ENCODE measurements around the gene KCNIP4.

KCNIP4 gene

DNA sequence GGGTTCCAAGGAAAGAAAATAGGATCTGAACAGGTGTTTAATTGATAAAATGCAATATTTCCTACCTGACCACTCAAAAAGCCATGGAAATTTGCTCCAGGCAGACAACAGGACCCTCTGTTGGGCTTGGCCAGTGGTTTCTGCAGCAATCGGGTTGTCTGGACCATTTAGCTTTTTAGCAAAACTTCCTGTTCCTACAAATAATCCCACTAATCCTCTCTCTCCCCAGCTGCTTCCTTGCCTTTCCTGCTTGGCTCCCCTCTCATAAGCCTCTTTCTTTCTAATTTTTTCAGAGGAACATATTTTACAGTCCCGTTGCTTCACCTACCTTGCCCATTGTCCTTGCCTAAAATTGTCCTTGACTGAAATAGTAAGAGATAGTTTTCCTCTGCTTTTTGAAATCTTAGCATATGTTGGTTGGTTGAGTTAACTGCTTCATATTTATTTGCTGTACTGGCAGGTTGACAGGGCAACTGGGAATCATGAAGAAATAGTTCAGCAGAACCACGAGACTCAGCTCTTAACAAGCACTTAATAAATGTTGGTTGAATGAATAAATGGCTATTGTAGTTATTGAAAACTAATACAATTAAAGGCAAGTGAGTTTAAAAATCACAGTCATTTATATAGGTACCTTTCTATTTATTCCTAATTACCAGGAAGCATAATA, 259.8 kb downstream of the KCNIP4 start:
- DNase-seq (ENCODE audit: low read depth in 2 of 2), result no peak

DNA sequence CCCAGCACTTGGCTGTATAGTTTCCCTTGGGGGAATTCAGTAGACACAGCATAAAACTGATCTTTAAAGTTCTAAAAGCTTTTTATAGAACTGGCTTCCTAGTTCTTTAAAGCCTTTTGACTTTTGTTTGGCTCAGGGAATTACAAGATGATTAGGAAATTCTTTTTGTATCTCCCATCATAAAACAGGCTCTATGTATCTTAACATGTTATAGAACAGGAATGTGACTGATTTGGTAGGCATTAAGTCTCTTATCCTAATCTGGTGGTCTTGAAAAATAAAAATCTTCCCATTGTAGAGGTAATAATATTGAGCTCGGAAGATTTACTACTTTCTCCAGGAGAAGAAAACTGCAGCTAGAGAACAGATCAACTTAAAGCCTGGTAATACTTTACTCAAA, 262.7 kb downstream of the KCNIP4 start:
- no peak for DNase-seq (ENCODE audit: low read depth in 2 of 2)

DNA sequence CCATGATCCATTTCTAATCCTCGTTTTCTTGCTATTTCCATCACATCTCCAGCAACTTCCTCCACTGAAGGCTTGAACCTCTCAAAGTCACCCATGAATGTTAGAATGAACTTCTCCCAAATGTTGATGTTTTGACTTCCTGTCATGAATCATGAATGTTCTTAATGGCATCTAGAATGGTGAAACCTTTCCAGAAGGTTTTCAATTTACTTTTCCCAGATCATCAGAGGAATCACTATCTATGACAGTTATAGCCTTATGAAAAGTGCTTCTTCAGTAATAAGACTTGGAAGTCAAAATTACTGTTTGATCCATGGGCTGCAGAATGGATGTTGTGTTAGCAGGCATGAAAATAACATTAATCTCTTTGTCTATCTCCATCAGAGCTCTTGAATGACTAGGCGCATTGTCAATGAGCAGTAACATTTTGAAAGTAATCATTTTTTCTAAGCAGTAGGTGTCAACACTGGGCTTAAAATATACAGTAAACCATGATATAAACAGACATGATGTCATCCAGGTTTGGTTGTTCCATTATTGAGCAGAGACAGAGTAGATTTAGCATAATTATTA, 268.2 kb downstream of the KCNIP4 start:
- DNase-seq (ENCODE audit: low read depth in 2 of 2), result no peak

DNA sequence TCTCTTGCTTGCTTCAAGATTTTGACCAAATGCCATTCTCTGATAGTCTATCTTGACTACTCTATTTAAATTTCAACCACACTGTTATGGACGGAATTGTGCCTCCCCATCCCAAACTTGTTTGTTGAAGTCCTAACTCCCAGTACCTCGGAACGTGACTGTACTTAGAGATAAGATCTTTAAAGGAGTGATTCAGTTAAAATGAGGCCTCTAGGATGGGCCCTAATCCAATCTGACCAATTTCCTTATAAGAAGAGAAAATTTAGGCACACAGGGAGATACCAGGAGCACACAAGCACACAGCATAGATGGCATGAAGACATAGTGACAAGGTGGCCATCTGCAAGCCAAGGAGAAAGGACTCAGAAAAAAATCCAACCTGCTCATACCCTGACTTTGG, 269.9 kb downstream of the KCNIP4 start:
- DNase-seq (ENCODE audit: low read depth in 2 of 2), result no peak

DNA sequence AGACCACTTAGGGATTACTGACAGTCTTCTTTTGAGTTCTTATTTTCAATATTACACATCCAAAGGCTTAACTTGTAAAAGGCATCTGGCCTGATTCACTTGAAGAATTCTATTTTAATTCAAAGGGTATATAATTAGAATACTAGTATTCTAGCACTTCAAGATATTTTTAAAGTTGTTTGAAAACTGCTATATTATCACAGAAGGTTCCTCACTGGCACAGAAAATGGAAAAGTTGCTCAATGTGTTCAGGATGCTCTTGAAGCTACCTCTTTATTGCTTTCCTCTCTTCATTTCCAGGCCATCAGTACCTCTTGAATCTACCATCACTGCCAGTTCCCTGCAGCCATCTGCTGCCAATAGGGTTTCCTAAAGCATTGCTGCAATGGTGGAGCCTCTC, 271.4 kb downstream of the KCNIP4 start:
- DNase-seq (ENCODE audit: low read depth in 2 of 2), result no peak

DNA sequence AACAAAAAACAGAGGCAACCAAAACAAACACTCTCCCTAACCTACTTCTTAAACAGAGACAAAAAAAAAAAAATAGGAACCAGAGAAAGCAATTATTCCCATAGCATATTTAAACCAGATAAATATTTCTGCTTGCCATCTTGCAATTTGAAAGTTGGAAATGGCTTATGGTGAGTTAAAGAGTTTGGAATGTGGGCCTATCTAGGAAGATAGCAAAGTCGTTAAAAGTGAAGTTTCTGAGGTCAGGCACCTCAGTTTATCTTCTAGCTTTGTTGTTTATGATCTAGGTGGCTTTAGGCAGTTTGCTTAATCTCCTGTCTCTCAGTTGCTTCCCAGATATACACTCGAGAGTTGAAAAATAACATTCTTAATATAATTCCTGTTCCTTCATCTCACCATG, 284.2 kb downstream of the KCNIP4 start:
- DNase-seq (ENCODE audit: low read depth in 2 of 2), result no peak

DNA sequence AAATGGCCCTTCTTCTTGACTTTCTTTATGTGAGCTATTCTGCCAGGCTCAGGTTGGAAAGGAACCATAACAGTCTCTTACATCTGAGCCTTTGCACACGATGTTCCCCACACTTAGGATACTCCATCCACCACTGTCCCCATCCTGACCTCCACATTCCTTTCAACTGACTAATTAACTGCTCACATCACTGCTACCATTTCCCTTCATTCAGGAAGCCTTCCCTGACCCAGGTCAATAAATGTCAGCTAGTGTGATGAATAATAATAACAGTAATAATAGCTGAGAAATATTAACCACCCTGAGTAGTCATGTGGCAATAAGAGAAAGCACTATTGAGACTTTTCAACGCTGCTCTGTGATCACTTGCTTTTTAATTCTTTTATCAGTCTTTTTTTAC, 291.7 kb downstream of the KCNIP4 start:
- DNase-seq (ENCODE audit: low read depth in 2 of 2), result no peak

DNA sequence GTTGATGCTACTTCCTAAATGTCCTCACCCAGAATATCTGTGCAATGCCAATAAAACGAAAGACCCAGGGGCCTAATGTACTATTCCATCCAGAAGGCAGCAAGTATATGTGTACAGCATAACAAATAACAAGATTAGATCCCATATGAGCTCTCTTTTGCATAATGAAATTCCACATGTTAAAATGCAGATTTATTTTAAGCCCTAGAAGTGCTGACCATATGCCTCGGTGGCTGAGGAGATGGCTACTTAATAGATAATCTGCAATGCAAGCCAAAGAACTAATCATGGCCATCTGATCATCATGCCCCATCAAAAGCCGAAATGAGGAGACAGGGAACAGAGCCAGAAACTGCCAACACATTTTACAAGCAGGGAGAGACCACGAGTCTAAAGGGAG, 293.5 kb downstream of the KCNIP4 start:
- DNase-seq (ENCODE audit: low read depth in 2 of 2), result no peak

DNA sequence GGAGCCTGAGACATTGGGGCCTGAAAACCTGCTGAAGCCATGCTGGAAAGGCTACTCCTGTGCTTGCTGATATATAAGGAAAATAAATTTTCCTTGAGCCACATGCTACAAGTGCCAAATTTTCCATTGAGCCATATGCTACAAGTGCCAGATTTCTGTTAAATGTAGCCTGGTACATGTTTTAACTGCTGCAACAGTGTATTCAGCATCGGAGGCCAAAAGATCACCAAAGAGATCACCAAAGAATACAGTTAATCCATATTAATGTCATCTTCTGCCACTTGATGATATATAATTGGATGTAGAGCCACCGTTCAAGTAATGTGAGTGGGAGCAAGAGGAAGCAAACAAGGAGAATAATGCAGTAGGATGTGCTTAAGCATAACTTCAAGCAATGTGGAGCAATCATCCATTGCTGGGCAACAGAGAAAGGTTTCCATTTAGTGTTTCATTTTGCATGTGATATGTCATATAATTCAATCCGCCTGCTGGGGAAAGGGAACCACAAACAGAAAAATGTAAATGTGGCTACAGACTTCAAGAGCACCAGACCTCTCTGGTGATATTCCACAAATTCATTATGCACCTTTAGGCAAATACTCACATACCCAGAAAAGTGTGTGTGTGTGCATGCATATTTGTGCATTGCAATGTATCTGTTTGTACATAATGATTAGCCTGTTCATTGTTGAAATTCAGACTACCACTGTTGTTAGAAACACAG, 295.9 kb downstream of the KCNIP4 start:
- no peak for DNase-seq (ENCODE audit: low read depth in 2 of 2)

DNA sequence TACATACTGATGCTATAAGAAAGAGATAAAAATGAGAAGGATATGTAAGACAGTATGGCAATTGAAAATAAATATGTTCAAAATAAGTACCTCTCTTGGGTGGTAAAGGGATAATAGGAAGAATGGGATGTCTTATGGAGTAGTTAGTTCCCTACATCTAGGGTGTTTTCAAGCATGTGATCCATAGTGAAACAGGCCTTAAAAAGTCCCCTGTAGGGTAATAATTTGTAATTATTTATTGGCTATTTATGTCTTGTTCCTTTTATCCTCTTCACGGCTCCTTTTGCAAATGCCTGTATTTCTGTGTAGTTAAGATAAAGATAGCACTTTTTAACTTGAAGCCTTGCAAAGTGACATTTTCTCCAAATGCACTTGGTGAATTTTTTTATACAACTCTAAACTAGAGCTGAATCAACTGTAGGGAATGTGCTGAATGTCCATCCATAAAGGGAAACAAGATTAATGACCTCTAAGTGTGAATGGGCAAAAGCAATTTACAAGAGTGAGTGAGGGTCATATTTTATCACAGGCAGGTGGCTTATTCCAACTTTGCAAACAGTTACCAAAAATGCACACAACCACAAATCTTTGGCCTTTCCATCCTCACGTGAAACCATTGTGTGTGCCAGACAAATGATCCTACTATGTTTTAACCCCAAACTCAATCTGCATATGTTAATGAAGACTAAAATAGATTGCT, 299.0 kb downstream of the KCNIP4 start:
- no peak for DNase-seq (ENCODE audit: low read depth in 2 of 2)

DNA sequence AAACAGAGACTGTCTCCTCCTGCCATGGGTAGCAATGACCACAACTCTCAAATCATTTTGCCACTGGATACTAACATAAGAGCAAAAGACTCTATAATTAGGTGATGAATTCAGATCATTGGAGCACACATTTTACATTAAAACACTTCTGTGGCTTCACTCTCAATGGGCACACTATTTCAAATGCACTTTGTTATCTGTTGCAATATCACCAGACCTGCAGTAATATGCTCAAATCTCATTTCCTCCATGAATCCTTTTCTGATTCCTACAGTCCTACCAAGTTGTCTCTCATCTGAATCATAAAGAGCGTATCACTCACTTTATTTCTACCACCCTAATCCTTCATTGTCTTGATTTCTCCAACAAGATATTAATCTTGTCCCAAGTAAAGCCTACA, 302.8 kb downstream of the KCNIP4 start:
- DNase-seq (ENCODE audit: low read depth in 2 of 2), result no peak

DNA sequence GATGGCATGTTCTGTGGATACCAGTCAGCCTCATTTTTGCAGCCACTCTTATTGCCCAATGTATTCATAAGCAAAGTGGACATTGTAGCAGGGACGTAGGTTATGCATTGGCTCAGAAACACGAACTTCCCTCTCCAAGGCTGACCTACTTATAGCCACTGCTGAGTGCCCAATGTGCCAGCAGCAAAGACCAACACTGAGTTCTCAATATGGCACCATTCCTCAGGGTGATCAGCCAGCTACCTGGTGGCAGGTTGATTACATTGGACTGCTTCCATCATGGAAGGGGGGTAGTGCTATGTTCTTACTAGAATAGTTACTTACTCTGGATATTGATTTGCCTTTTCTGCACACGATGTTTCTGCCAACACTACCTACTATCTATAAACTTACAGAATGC, 306.9 kb downstream of the KCNIP4 start:
- DNase-seq (ENCODE audit: low read depth in 2 of 2), result no peak

DNA sequence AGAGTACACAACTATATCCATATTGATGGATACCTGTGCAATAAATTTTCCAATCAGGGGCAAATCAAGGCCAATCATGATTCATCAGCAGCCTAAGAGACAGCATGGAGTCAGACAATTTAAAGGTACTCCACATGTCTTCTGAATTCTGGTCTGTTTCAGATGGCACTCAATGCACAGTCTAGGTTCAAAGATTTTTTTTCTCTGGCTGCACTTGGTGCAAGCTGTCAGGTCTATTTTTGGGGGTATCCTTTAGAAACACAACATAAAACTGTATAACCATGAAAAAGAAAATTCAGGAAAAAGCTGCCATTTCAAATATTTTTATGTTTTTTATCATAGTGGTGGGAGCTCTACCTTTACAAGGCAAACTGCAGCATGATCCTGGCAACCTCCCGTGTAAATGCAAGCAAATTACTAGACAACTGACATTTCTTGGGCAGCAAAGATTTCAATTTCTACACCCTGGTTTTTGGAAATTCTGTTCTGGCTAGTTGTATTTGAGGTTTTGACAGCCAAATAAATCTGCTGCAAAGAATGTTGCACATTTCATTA, 310.3 kb downstream of the KCNIP4 start:
- no peak for DNase-seq (ENCODE audit: low read depth in 2 of 2)

DNA sequence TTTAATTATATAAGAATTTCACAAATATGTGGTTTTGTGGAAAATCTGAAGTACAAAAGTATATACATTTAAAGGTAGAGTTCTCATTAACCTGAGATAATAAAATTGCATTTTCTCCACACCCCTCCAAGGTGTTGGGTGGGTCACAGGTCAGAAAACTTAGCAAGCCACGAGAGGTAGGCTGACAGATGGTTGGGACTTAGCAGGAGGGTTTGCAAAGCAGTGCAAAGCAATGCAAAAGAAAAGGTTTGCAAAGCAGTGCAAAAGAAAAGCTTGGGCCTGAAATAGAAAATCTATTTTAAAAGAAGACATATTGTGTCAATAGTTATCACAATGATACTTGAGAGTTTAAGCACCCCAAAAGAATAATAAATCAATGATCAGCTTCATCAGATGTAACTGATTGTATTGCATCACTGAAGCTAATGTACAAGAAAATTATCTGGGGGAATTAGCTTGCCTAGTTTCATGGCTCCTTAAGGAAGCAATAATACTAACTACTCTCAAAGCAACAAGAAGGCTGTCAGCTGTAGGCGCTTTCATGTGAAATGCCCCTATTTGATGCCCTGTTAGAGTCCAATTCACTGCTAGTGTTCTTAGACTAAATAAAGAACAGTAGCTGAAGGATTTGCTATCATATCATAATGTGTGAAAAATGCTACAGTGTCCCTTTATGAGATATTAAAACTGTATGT, 319.5 kb downstream of the KCNIP4 start:
- no peak for DNase-seq (ENCODE audit: low read depth in 2 of 2)

DNA sequence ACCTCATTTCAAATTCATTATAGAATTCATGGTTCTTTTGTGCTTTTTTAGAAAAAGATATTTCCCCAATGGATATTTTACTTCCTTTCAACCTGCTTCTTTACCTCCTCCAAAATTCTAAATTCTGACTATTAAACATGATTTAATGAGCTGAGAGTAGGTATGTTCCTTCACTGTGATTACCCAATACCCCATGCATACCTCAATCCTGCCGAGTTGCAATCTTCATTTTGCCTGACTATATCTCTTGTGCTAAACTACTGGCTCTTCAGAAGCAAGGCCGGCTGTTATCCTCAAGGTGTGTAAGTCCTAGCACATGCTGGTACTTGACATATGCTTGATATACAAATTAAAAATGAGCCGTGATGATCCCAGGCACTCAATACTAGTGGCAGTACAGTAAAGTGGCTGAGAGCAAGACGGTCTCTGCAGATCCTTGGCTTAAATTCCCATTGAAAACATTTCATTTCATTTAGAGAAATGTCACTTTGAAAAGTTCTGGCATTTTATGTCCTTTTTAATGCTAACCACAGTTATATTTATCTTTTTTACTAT, 320.4 kb downstream of the KCNIP4 start:
- DNase-seq (ENCODE audit: low read depth in 2 of 2), result no peak

DNA sequence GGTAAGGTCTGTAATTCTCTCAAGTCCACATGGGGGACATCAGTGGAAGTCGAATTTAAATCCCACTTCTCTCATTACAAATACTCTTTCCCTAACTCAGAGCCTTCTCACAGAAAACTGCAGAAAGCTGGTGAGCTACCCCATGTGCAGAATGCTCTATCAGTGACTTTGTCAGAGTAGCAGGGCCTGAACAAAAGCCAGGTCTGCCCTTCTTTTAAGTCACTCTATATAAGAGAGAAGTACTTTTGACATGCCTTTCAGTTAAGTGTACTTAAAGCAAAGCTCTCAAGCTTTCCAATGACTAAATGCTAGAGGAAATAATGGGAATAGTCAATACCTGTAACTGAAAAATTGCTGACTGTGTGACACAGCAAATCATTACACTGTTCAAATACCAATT, 323.1 kb downstream of the KCNIP4 start:
- DNase-seq (ENCODE audit: low read depth in 2 of 2), result no peak

DNA sequence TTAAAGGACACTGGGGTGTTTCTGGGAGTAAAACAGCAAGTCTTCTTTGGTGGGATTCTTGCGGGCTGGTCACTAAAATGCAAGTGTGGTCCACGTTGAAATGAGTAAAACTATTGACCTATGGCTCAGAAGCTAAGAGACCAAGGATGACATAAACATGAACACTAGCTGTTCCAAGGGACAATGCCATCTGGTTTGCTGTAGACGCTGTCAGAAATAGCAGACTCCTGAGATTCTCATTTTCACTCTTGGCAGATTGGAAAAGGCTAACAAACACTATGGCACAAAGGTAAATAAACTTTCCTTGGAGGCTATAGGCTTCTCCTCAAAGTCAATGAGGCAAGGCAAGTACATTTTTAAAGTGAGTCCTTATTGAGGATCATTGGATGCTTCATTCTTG, 343.6 kb downstream of the KCNIP4 start:
- DNase-seq (ENCODE audit: low read depth in 2 of 2), result no peak

DNA sequence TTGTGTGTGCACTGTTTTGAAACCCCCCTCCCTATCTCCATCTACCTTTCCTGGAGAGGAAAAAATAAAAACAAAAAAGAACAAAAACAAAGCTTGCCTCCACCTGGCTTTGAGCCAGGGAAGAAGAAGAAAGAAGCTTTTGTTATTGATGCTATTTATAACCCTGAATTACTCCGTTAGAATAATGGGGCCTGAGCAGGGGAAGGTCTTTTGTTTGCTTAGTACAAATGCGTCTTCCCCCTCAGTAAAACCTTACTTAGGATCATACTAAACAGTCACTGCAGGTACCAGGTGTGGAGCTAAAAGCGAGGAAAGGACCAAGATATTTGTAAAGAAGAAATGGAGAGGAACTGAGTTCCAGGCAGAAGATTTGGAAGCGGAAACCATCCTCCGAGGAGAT, 352.1 kb downstream of the KCNIP4 start:
- no peak for DNase-seq (ENCODE audit: low read depth in 2 of 2)

DNA sequence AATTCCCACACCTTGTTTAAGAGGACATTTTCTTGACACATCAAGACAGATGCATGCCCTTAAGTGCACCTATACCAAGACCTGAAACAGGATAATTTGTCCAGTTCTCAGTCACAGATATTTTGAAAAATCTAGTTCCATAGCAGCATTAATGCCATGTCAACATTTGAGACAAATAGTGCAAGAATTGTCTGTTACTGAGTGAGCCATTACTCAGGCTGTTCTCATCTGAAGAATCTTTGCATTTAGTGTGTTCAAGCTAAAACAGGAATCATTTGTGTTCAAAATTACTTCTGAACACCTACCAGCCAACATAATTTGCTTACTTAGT, 354.9 kb downstream of the KCNIP4 start:
- no peak for DNase-seq (ENCODE audit: low read depth in 2 of 2)

DNA sequence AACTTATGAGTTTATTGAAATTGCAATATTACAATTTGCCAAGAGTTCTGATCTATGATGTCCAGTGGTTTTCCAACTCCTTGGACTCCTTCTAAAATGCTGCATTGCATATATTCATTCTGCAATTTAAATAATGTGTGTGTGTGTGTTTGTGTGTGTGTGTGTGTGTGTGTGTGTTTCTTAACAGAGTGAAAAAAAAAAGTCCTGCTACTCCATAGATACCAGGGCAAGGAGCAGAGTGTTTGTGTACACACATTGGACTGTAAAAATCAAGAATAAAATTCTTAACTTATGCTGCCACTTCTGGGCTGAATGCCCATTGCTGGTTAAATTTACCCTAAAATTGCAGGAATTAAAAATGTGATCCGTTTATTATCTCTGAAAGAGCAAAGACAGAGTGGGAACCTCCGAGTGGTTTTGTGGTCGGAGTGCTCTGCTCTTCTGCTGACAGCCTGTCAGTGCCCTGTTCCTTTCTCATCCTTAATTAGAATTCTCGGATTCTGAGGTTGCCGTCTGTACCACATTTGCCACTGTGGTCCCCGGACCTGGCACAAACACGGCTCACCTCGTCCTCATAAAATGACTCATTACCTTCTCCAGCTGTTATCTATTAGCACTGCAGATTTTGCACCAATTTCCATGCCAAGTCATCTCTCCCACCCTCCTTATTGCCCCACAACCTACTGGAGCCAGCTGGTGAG, 355.5 kb downstream of the KCNIP4 start:
- DNase-seq (ENCODE audit: low read depth in 2 of 2), result no peak

DNA sequence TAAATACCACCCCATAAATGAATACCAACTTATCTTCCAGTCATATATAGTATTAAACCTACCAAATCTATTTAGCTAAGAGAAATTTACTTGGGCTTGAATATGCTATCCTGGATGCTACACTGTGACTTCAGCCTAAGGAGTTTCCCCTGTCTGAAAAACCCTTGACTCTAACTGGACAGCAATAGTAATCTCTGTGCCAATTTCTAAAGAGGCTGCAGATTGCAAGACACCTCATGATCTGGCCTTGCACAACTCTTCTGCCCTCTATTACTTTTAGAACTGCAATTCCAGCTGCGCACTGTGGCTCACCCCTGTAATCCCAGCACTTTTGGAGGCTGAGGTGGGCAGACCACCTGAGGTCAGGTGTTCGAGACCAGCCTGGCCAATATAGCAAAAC, 371.5 kb downstream of the KCNIP4 start:
- DNase-seq (ENCODE audit: low read depth in 2 of 2), result no peak
